Measurements from ENCODE around the gene PHACTR1. TPM values are rescaled to one million over a fixed set of nuclear protein-coding genes. Genes with fewer than 3 reads are reported as not detected.
"Not testable (repeated sequence)": the region's sequence is repeated elsewhere in the genome, so short reads cannot be mapped to it uniquely, and the experiment has no call there.

Gene PHACTR1
- total RNA-seq, 1 donor from 2014 or later, result 2.5 TPM

GRCh38 chr6:12749531-12750379 lies 33.2 kb downstream of the PHACTR1 start:
- DNase-seq, result no peak

- no peak for DNase-seq
These were observed 33.8 kb downstream of the PHACTR1 start for GRCh38 chr6:12750416-12750815.

DNA sequence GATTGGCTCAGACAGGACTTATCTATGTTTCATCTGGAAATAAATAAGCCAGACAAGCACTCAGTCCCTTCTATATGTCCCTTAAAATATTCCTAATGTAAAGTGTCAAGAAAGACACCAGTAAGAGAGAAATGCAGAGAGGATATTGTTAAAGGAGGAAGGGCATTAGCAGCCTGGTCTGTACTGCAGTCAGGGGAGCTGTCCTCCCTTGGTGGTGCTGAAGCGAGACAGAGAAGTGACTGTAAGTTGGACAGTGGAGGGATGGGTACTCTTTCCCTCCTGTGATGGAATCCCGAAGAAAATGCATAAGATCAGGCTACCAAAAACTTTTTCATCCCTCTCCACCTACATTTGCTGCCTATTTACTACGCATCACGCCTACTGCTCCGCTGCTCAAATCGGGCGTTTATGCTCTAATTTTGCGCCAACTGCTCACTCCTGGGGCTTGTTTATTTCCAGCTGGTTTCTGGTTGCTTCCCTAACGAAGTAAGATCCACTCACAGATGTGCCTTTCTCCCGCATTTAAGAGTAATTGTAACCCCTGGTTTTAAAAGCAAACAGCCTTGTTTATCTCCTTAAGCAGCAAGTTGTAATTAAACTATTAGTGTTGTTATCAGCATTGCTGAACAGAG lies 35.2 kb downstream of the PHACTR1 start:
- DNase-seq, result peak; percentile 85

GRCh38 chr6:12753036-12753435 lies 36.5 kb downstream of the PHACTR1 start:
- no peak for DNase-seq

GRCh38 chr6:12760226-12760625 lies 43.7 kb downstream of the PHACTR1 start:
- no peak for DNase-seq

- no peak for DNase-seq
These were observed 44.3 kb downstream of the PHACTR1 start for GRCh38 chr6:12760911-12761310.

GRCh38 chr6:12761376-12762115 lies 45.0 kb downstream of the PHACTR1 start:
- DNase-seq, result no peak

GRCh38 chr6:12762731-12763434 lies 46.3 kb downstream of the PHACTR1 start:
- DNase-seq, result not testable (repeated sequence)

- no peak for DNase-seq
These were observed 49.8 kb downstream of the PHACTR1 start for GRCh38 chr6:12766365-12766764.

DNA sequence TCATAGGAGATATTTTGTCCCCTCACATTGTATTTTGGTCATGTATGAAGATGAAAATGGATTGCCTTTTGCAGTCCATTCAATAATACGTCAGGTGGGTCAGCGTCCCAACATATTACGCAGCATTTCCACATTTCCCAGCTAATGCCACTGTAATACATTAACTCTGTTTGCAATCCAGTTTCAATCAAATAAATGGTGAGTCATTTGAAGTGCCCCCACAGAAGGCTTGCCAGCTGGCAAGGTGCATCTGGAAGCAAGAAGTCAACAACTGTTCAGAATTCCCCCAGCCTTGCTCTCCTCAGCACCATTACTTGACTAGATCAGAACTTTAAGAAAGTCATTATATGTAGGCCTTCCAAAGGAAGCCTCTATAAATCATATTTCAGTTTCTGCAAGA lies 50.4 kb downstream of the PHACTR1 start:
- no peak for DNase-seq

DNA sequence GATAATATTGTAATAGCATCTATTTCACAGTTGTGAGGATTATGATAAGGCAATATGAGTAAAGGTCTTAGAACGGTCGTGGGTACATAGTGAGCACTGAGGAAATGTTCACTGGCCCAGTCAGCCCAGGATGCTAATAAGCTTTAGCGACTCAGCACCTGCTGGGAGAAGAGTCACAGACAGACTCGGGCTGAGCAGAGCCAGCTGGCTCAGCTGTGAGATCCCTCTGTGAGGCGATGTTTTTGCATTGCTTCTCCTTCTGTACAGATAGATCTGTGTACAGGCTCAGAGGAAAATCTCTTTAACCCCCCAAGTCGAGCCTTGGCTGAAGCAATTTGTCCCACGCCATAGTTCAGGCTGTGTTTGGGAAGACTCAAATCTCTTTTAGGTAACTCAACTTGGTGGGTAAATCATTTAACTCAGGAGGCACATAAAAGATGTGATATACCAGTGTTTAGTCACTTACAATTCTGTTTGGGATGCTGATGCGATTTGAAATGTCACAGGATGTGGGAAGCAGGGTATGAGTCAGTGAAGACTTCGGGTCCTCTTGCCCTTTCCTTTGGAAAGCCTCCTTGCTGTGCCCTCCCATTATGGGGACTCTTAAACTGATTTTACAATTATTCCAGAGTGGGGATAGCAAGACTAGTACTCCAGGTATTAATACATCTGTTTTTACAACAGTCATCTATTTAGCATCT lies 53.1 kb downstream of the PHACTR1 start:
- DNase-seq, result no peak

GRCh38 chr6:12772416-12772815 lies 55.8 kb downstream of the PHACTR1 start:
- DNase-seq, result no peak

DNA sequence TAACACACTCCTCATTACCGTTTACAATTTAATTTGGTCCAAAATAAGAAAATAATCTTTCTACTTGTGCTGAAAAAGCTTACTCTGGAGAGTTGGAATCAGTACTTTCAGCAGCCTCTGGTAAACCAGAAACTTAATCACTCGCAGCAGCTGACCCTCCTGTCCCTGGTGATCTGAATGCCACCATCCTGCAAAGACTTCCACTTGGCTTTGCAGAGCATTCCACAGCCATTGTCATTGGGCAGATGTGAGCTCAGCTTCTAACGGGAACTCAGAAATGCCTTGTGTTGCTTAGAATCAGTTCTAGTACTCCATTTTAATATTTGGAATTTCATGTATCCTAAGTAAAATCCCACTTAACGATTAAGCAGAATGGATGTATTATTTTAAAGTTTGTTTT lies 59.7 kb downstream of the PHACTR1 start:
- peak; percentile 24 for DNase-seq

DNA sequence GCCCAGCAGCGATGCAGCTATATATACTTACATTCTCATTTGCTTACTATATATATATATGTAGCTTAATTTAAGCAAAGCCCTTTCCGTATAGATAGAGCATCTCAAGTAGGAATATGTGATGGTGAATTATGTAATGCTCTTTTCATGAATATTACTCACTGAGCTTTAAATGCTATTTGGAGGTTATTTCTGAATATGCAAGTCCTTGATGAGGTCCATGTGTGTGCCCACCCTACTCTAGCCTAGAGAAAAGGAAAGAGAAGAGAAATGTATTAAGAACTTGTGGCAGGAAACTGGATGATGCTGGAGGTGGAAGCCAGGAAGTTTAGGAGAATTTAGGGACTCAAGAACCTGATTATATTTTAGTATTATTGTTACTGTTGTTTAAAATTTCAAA lies 63.2 kb downstream of the PHACTR1 start:
- DNase-seq, result no peak

DNA sequence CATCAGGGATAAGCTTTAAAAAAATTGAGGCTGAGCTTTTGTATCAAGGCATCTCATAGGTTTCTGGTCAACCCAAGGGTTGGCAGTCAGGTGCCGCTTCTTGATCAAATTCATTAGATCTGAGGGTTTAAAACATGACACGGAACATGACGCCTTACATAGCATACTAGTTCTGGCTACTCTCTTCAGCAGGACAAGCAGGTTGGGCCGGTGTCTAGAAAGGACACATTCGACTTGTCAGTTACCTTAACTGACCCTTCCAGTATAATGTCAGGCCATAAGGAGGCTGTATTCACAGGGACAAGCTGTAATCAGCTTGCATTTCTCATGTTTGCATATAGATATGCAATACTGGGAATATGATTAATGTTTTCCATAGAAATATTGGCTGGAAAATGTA lies 65.6 kb downstream of the PHACTR1 start:
- DNase-seq, result no peak

DNA sequence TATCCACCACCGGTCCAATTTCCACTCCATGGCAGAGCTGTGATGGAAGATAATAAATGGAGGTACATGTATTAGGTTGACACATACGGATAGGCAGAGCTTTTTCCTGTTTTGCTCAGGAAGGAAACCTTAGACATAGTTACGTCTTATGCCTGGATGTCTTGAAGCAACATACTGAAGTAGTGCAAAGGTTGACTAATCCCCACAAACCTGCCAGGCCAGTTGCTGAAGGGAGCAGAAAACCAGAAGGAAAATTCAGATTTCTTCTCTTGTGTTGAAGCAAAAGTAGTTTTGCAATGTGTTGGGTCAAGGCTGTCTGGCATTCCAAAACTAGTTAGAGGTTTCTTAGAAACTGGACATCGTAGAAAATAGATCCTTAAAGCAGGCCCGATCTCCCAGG lies 68.7 kb downstream of the PHACTR1 start:
- peak; percentile 7 for DNase-seq

- no peak for DNase-seq
These were observed 69.4 kb downstream of the PHACTR1 start for GRCh38 chr6:12785921-12786320.

GRCh38 chr6:12791371-12791770 lies 74.8 kb downstream of the PHACTR1 start:
- no peak for DNase-seq

- DNase-seq, result no peak
These were observed 81.8 kb downstream of the PHACTR1 start for GRCh38 chr6:12798326-12798725.

GRCh38 chr6:12800120-12800519 lies 83.6 kb downstream of the PHACTR1 start:
- no peak for DNase-seq

DNA sequence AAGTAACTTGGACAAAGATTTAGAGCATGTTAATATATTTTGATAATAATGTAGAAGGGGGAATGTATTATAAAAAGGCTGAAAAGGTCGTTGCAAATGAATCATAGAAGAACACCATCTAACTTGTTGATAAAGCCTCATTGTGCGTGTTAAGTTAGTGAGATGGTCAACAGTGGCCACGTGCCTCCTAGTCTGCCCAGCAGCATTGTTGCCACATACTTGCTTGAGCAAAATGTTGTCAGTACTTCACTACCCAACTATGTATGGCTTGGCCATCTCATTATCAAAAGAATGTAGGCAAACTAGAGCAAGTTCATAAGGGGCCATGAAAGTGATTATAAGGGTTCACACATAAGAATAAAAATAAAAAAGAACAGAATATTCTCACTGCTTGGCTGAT lies 84.6 kb downstream of the PHACTR1 start:
- no peak for DNase-seq

DNA sequence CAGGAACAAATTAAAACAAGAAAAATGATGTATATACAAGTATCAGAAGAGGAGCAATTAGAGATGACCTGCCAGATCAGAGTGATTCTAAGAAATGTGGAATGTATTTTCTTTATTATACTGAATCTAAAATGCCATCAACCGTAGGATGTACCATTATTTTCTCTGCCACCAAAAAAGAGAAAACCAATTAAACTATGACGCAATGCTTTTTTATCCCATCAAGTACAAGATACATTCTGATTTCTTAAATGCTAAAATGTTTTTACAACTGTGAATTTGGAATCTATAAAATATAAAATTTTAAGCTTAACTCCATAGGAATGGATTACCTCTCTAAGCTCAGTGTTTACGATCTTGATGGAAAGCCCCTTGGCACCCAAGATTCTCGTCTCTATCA lies 85.9 kb downstream of the PHACTR1 start:
- no peak for DNase-seq

Measured in tongue (tissue), 2 donors.